Lower leg skin (tissue), 4 donors: ENCODE results near the gene NMB. TPM values are rescaled to one million over a fixed set of nuclear protein-coding genes. Genes with fewer than 3 reads are reported as not detected.

Source experiments
- DNase-seq, 2 donors: peaks; one replicate each; pipeline ENCODE4 v3.0.0-alpha.2; 2019; ENCODE audit warnings: low spot score in 2 of 2
- H3K4me3 ChIP-seq: fragments of 200-600 bp; sonication (generic); 2 replicates; pipeline ENCODE4 v1.5.1; 2017; ENCODE audit warnings: mild to moderate bottlenecking, low read depth; ENCODE audit not compliant: poor library complexity, severe bottlenecking
- POLR2A ChIP-seq, 2 donors: fragments of 450-650 bp; IDR thresholded peaks; one replicate each; pipeline ENCODE4 v1.6.1; 2016 to 2017; ENCODE audit warnings: antibody characterized with exemption in 2 of 2, mild to moderate bottlenecking in 1 of 2, moderate library complexity in 1 of 2
- WGBS, 2 donors: methylation state at CpG; one replicate each; pipeline ENCODE4 v1.1.5; 2018; 5-methylcytosine and 5-hydroxymethylcytosine counted together
- intact Hi-C: fragments of 100-400 bp; cut with DNase I; formaldehyde crosslinking; loops from one replicate; pipeline ENCODE4 v1.15.0; 2023; ENCODE audit warnings: low total_unique reads
- total RNA-seq, 4 donors: library from RNA; depleted of rRNA; stranded (reverse); fragments of >200 nt; gene quantifications; one replicate each; pipeline ENCODE4 v1.1.0, GENCODE V29; 2016
- TF ChIP-seq, protein P1 (sequence below), 3 donors: fragments of 450-650 bp; IDR thresholded peaks; one replicate each; pipeline ENCODE4 v1.5.1; 2016; ENCODE audit warnings: antibody characterized with exemption in 3 of 3, mild to moderate bottlenecking in 3 of 3, moderate library complexity in 2 of 3

The NMB gene
- total RNA-seq, 4 donors from 2014 or later: 0.88 to 5.7 (median 3.5) TPM

DNA sequence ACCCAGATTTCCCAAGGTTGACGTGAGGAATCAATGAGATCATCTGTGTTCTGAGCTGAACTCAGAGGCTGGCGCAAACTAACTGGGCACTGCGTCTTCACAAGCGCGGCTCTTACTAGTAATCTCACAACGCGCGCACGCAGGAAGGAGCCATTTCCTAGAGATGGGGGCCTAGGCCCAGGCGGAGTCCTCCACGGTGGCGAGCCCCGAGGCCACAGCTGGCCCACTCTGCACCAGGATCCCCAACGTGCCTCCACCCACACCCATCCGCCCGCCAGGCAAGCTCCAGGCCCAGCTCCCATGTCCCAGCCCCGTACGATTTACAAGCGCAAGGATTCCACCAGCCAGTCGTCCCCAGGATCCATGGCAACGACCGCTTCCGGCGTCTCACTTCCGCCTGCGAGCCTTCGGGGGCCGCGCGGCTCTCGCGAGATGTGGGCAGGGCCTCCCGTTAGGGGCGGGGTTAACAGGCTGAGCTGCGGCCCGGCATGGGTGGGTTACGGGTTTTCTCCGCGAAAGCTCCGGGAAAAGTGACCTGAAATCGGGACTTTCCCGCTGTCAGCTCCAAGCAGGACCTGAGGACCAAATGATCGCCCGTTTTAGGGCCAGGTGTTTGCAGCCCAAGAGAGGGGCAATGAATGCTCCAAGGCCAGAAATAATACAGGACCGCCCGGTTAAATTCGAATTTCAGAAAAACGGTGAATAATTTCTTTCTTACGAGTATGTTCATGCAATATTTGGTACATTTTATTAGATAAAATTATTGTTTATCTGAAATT is 3.9 kb downstream of the NMB start, which contains the start of gene WDR73:
TSS of gene WDR73 (minus strand) at position 374 of the 779 bp plus-strand sequence. CDS start at position 365, 9 bp downstream.
- DNase-seq: peak; percentile 95 to 99
- peak within 1 kb of the TSS; percentile 75 for H3K4me3 ChIP-seq
- TF ChIP-seq, protein P1, sequence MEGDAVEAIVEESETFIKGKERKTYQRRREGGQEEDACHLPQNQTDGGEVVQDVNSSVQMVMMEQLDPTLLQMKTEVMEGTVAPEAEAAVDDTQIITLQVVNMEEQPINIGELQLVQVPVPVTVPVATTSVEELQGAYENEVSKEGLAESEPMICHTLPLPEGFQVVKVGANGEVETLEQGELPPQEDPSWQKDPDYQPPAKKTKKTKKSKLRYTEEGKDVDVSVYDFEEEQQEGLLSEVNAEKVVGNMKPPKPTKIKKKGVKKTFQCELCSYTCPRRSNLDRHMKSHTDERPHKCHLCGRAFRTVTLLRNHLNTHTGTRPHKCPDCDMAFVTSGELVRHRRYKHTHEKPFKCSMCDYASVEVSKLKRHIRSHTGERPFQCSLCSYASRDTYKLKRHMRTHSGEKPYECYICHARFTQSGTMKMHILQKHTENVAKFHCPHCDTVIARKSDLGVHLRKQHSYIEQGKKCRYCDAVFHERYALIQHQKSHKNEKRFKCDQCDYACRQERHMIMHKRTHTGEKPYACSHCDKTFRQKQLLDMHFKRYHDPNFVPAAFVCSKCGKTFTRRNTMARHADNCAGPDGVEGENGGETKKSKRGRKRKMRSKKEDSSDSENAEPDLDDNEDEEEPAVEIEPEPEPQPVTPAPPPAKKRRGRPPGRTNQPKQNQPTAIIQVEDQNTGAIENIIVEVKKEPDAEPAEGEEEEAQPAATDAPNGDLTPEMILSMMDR (IDR thresholded peaks at IDR 0.05): no peak
- TF ChIP-seq POLR2A (IDR thresholded peaks at IDR 0.05): no peak
- intact Hi-C loops: no loop called here
- 0% methylated on average over 40 to 49 of the region's 49 CpGs for WGBS, 2 donors

DNA sequence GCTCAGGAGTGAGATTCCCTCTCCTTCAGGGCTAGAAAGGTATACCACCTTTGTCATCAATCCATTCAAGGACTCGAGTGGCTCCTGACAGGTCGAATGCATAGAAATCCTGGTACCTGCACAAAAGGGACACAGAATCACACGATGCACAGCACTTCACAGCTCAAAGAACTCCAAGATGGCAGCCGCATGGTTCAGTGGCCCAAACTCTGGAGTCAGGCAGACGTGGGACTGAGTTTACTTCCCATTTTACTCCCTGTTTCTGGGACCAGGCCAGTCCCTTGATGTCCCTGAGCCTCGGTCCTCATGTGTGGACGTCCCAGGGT is 4.5 kb downstream of the NMB start:
- 11 to 19% methylated on average over 7 of the region's 7 CpGs for WGBS, 2 donors
- peak overlapping the region; percentile 75 for H3K4me3 ChIP-seq
- no peak for TF ChIP-seq POLR2A (IDR thresholded peaks at IDR 0.05)
- TF ChIP-seq, protein P1 (IDR thresholded peaks at IDR 0.05): no peak
- DNase-seq: no peak
- intact Hi-C loops: no loop called here

DNA sequence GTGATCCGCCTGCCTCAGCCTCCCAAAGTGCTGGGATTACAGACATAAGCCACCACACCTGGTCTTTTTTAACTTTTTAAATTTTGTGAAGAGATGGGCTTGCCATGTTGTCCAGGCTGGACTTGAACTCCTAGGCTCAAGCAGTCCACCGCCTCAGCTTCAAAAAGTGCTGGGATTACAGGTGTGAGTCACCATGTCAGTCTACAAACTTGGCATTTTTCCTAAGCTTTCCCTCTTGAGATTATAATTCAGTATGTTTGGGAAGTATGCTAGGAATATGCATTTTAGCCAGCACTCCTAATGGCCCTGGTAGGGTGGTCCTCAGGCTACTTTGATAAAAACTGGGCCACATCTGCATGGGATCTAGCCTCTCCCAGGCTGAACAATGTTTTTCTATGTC is 8.3 kb downstream of the NMB start:
- no peak for TF ChIP-seq POLR2A (IDR thresholded peaks at IDR 0.05)
- TF ChIP-seq, protein P1 (IDR thresholded peaks at IDR 0.05): no peak

DNA sequence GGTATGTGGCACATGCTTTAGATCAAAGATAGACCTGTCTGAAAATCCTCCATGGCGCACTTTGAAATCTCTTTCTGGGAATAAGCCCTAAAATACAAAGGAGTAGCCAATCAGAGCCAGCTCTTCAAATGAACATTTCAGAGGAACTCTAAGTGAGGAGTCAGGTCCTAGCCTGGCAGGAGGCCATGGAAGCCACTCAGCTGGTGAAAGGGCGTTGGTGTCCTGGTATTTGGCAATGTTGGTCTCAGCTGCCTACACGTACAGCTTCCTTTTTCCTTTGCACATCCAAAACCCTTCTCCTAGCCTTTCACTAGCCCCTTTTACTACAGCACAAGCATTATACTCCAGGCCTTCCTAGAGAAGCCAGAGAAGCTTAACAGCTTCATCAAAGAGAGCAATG is 9.5 kb downstream of the NMB start:
- 51 to 52% methylated on average over 3 of the region's 3 CpGs for WGBS, 2 donors
- TF ChIP-seq, protein P1 (IDR thresholded peaks at IDR 0.05): no peak
- TF ChIP-seq POLR2A (IDR thresholded peaks at IDR 0.05): no peak
- no peak overlapping the region for H3K4me3 ChIP-seq
- peak in 1 of 2 donors; percentile 50 for DNase-seq
- intact Hi-C loops: no loop called here

More for the DNA sequence above, 8.3 kb downstream of the NMB start:
- no peak overlapping the region for H3K4me3 ChIP-seq
- intact Hi-C loops: no loop called here
- no peak for DNase-seq
- WGBS, 2 donors: 88 to 89% methylated on average over 2 of the region's 2 CpGs

DNA sequence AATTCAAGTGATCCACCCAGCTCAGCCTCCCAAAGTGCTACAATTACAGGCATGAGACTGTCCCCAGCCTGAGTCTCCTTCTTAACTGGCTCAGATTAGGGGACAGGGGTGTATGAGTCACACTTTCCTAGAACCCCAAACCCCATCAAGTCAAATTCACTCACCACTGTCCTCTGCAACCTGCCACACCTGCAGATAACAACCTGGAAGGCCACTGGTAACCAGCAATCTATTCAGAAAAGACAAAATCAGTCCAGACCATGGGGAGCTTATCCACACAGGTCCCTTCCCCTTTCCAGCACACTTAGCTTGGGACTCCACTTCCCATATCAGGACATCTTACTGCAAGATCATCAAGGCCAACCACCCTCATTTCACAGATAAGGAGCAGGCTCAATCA is 10.3 kb downstream of the NMB start:
- TF ChIP-seq, protein P1 (IDR thresholded peaks at IDR 0.05): no peak
- TF ChIP-seq POLR2A (IDR thresholded peaks at IDR 0.05): no peak
- intact Hi-C loops: no loop called here
- H3K4me3 ChIP-seq: no peak overlapping the region
- no peak for DNase-seq

DNA sequence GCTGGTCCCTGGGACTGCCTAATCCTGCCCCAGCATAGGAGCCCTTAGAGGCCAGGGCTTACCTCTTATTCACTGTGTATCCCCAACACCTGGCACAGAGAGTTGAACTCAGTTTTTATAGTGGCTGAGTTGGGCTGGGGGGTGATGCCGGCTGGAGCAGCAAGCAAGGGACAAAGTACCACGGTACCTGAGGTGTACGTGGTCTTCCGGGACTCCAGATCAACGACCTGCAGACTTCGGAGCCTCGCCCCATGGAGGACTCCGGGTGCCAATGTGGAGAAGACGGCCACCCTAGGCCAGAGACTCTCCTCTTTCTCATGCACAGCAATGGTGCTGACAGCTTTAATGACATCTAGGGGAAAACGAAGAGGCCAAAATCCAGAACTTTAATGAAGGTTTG is 12.0 kb downstream of the NMB start:
- intact Hi-C loops: no loop called here
- H3K4me3 ChIP-seq: no peak overlapping the region
- DNase-seq: no peak
- 91 to 93% methylated on average over 10 of the region's 10 CpGs for WGBS, 2 donors
- TF ChIP-seq, protein P1 (IDR thresholded peaks at IDR 0.05): no peak
- no peak for TF ChIP-seq POLR2A (IDR thresholded peaks at IDR 0.05)
